Omental fat pad (tissue), 4 donors: ENCODE measurements around the gene ATG7. TPM values are rescaled to one million over a fixed set of nuclear protein-coding genes. Genes with fewer than 3 reads are reported as not detected.

Source experiments
- ATAC-seq: fragments of 150-250 bp; one replicate; pipeline ENCODE4 v1.9.1; 2016; ENCODE audit warnings: mild to moderate bottlenecking, moderate library complexity; ENCODE audit not compliant: low FRiP score
- DNase-seq: peaks from one replicate; pipeline ENCODE4 v3.0.0-alpha.2; 2019; ENCODE audit warnings: low spot score
- total RNA-seq, 4 donors: library from RNA; depleted of rRNA; stranded (reverse); fragments of >200 nt; gene quantifications; one replicate each; pipeline ENCODE4 v1.1.0, GENCODE V29; 2016
- TF ChIP-seq, protein P1 (sequence below), 3 donors: fragments of 450-650 bp; IDR thresholded peaks; one replicate each; pipeline ENCODE4 v1.5.1; 2016 to 2017; ENCODE audit warnings: antibody characterized with exemption in 3 of 3, mild to moderate bottlenecking in 3 of 3, moderate library complexity in 2 of 3

The ATG7 gene
- total RNA-seq, 4 donors from 2014 or later: 62.9 to 96.7 (median 76.2) TPM

DNA sequence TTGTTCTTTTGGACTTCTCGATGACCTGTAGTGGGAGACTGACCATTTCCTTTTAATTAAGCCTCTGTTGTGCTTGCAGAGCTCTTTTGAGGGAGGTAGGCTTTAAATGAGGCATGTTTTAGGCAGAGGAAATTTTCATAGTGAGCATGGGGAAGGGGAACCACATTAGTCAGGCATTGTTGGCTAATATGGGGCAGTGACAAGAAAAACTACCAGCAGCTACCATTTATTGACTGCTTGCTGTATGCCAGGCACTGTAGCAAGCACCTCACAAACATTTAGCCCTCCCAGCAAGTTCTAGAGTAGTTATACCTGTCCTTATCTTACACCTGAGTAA is 10.9 kb downstream of the ATG7 start:
- TF ChIP-seq, protein P1, sequence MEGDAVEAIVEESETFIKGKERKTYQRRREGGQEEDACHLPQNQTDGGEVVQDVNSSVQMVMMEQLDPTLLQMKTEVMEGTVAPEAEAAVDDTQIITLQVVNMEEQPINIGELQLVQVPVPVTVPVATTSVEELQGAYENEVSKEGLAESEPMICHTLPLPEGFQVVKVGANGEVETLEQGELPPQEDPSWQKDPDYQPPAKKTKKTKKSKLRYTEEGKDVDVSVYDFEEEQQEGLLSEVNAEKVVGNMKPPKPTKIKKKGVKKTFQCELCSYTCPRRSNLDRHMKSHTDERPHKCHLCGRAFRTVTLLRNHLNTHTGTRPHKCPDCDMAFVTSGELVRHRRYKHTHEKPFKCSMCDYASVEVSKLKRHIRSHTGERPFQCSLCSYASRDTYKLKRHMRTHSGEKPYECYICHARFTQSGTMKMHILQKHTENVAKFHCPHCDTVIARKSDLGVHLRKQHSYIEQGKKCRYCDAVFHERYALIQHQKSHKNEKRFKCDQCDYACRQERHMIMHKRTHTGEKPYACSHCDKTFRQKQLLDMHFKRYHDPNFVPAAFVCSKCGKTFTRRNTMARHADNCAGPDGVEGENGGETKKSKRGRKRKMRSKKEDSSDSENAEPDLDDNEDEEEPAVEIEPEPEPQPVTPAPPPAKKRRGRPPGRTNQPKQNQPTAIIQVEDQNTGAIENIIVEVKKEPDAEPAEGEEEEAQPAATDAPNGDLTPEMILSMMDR (IDR thresholded peaks at IDR 0.05): no peak
- DNase-seq (no peak), ATAC-seq (no peak)

GRCh38 chr3:11284011-11284410 is 11.8 kb downstream of the ATG7 start:
- ATAC-seq (no peak), DNase-seq (no peak)
- TF ChIP-seq, protein P1 (IDR thresholded peaks at IDR 0.05): no peak

GRCh38 chr3:11285471-11285870 is 13.3 kb downstream of the ATG7 start:
- DNase-seq: no peak
- ATAC-seq: no peak
- TF ChIP-seq, protein P1 (IDR thresholded peaks at IDR 0.05): no peak

GRCh38 chr3:11287404-11287803 is 15.2 kb downstream of the ATG7 start:
- DNase-seq (no peak), ATAC-seq (no peak)
- TF ChIP-seq, protein P1 (IDR thresholded peaks at IDR 0.05): no peak

DNA sequence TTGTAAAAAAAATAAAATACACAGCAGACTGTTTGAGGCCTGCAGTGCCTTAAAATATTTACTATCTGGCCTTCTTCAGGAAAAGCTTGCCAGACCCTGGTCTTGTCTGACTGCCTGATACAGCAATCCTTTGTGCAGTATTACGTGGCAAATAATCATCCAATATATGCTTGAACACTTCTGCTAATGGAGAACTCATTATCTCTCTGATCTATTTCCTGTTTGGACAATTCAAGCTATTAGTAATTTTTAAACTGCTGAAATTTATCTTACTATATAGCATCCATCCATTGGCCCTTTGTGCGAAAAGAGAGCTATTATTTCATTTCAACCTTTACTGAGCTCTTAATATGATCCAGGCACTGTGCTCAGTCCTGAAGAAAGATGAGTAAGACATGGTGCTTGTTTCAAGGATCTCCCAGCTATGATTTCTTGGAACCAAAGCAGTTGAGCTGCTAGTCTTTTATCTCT is 15.9 kb downstream of the ATG7 start:
- TF ChIP-seq, protein P1 (IDR thresholded peaks at IDR 0.05): no peak
- ATAC-seq: no peak
- DNase-seq: no peak

- TF ChIP-seq, protein P1 (IDR thresholded peaks at IDR 0.05): no peak
- DNase-seq (no peak), ATAC-seq (peak; percentile 81)
Measured at GRCh38 chr3:11288786-11289637, 16.8 kb downstream of the ATG7 start.

GRCh38 chr3:11289864-11290263 is 17.7 kb downstream of the ATG7 start:
- TF ChIP-seq, protein P1 (IDR thresholded peaks at IDR 0.05): no peak

More at GRCh38 chr3:11289864-11290263, 17.7 kb downstream of the ATG7 start:
- no peak for ATAC-seq
- no peak for DNase-seq
